SK-N-MC (cell line): ENCODE measurements around the gene SOD1.

Source experiments
- EZH2 ChIP-seq: fragments of 200-600 bp; sonication (generic); IDR thresholded peaks from one replicate; pipeline ENCODE4 v1.6.1; 2017; ENCODE audit warnings: antibody characterized with exemption
- FOXP2 ChIP-seq: optimal IDR thresholded peaks from 2 replicates; pipeline ENCODE3; 2011; ENCODE audit warnings: mild to moderate bottlenecking, moderate library complexity; ENCODE audit not compliant: insufficient read depth; ENCODE audit errors: extremely low read length, control extremely low read depth
- POLR2AphosphoS5 ChIP-seq: IDR thresholded peaks from 2 replicates; pipeline ENCODE4 v1.6.1; 2012; ENCODE audit warnings: mild to moderate bottlenecking, low read depth, low read length, borderline replicate concordance

GRCh38 chr21:31618696-31619430, 40.6 kb upstream of the SOD1 start:
- no peak for TF ChIP-seq EZH2
- no peak for TF ChIP-seq POLR2AphosphoS5
- TF ChIP-seq FOXP2, result no peak
